ENCODE data around the gene HCLS1.

DNA sequence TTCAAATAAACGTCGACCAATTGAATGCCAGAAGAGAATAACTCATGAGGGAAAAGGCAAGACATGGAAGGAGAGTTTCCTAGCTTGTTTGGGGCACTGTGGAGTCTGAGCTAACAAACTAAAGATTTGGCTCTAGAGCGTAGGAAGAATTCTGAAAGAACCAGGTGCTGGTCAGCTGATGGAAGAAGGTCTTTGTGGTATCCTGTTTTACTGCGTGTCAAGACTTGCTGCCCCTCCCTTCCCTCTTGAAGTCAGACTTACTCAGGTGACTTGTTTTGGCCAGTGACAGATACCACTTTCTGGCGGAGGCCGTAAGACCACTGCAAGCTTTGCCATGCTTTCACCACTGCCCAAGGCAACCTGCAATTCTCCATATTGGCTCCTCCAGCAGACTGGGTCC, 673 bp upstream of the HCLS1 start:
- TF ChIP-seq, protein P1, sequence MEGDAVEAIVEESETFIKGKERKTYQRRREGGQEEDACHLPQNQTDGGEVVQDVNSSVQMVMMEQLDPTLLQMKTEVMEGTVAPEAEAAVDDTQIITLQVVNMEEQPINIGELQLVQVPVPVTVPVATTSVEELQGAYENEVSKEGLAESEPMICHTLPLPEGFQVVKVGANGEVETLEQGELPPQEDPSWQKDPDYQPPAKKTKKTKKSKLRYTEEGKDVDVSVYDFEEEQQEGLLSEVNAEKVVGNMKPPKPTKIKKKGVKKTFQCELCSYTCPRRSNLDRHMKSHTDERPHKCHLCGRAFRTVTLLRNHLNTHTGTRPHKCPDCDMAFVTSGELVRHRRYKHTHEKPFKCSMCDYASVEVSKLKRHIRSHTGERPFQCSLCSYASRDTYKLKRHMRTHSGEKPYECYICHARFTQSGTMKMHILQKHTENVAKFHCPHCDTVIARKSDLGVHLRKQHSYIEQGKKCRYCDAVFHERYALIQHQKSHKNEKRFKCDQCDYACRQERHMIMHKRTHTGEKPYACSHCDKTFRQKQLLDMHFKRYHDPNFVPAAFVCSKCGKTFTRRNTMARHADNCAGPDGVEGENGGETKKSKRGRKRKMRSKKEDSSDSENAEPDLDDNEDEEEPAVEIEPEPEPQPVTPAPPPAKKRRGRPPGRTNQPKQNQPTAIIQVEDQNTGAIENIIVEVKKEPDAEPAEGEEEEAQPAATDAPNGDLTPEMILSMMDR (IDR thresholded peaks at IDR 0.05 in 4 of 5, conservative IDR thresholded peaks at IDR 0.05 in 1 of 5), result no peak
- TF ChIP-seq POLR2A (IDR thresholded peaks at IDR 0.05), result no peak
